ENCODE data around the gene HIVEP1. TPM values are rescaled to one million over a fixed set of nuclear protein-coding genes. Genes with fewer than 3 reads are reported as not detected.
"Not testable (repeated sequence)": the region's sequence is repeated elsewhere in the genome, so short reads cannot be mapped to it uniquely, and the experiment has no call there.

The HIVEP1 gene
- total RNA-seq, 1 donor from 2014 or later = 37.1 TPM

DNA sequence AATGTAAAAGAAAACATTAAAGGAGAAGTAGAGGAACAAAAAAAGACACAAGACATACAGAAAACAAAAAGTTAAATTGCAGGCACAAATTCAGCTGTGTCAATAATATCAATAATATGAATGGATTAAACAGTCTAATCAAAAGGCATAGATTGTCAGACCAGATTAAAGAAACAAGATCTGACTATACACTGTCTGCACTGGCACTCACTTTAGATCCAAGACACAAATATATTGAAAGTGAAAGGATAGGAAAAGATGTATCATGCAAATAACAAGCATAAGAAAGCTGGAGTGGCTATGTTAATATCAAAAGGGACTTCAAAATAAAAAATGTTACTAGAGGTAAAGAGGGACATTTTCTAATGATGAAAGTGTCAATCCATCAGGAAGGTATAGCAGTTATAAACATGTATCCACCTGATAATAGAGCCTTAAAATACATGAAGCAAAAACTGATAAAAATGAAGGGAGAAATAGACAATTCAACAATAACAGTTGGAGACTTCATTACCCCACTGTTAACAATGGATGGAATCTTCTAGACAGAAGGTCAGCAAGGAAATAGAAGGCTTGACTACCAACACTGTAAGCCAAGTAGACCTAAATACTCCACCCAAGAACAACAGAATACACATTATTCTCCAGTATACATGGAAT is 89.7 kb downstream of the HIVEP1 start:
- TF ChIP-seq, protein P1, sequence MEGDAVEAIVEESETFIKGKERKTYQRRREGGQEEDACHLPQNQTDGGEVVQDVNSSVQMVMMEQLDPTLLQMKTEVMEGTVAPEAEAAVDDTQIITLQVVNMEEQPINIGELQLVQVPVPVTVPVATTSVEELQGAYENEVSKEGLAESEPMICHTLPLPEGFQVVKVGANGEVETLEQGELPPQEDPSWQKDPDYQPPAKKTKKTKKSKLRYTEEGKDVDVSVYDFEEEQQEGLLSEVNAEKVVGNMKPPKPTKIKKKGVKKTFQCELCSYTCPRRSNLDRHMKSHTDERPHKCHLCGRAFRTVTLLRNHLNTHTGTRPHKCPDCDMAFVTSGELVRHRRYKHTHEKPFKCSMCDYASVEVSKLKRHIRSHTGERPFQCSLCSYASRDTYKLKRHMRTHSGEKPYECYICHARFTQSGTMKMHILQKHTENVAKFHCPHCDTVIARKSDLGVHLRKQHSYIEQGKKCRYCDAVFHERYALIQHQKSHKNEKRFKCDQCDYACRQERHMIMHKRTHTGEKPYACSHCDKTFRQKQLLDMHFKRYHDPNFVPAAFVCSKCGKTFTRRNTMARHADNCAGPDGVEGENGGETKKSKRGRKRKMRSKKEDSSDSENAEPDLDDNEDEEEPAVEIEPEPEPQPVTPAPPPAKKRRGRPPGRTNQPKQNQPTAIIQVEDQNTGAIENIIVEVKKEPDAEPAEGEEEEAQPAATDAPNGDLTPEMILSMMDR (IDR thresholded peaks at IDR 0.05; ENCODE audit: partially characterized antibody, unreplicated experiment) = no peak
- no peak for DNase-seq
- no peak overlapping the region for H3K27ac Mint-ChIP-seq (ENCODE audit: unreplicated experiment)
- H3K27me3 Mint-ChIP-seq (ENCODE audit: unreplicated experiment) = no peaks in the 10 kb centered on the region
- no peak overlapping the region for H3K4me3 Mint-ChIP-seq (ENCODE audit: unreplicated experiment)
- peaks cover 3% of the 10 kb centered on the region for H3K9me3 Mint-ChIP-seq (ENCODE audit: unreplicated experiment)
- no peaks in the 10 kb centered on the region for H3K36me3 Mint-ChIP-seq (ENCODE audit: unreplicated experiment)
- H3K4me1 Mint-ChIP-seq (ENCODE audit: low read depth, unreplicated experiment) = peaks cover 18% of the 10 kb centered on the region

DNA sequence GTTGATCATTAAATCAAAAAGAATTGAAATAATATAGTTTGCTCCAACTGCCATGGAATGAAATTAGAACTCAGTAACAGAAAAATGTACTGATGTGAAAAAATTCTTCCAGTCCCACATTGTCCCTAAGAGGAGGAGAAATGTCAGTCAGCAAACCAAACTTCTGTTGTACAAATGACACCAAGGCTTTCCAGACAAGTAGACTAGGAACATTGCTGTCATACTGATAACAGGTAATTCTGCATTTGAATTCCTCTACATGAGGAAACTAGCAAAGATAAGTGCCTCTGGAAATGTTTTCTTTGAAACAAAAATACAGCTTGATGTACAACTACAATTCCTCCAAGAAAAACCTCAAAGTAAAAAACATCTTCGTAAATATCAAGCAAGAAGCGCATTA is 90.2 kb downstream of the HIVEP1 start:
- DNase-seq = no peak
- Mint-ChIP-seq H3K27ac (ENCODE audit: unreplicated experiment) (no peak overlapping the region), H3K4me1 (ENCODE audit: low read depth, unreplicated experiment) (peaks cover 18% of the 10 kb centered on the region), H3K36me3 (ENCODE audit: unreplicated experiment) (no peaks in the 10 kb centered on the region), H3K27me3 (ENCODE audit: unreplicated experiment) (no peaks in the 10 kb centered on the region), H3K4me3 (ENCODE audit: unreplicated experiment) (no peak overlapping the region), H3K9me3 (ENCODE audit: unreplicated experiment) (peaks cover 3% of the 10 kb centered on the region)
- TF ChIP-seq, protein P1 (IDR thresholded peaks at IDR 0.05; ENCODE audit: partially characterized antibody, unreplicated experiment) = no peak

DNA sequence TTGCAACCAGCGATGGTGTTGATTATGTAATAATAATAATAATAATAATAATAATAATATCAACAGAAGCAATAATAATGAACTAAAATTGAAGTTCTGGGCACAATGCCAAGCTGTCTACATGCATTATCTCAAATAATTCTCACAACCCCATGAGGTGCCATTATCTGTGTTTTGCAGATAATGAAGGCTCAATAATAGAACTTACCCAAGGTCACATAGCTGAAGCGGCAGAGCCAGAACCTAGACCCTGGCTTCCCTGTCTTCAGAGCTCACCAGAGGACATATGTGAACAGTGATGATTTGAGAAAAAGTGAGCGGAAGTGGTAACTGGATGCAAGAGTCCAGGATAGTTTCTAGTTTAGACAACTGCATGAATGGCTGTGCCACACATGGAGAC is 91.0 kb downstream of the HIVEP1 start:
- no peak overlapping the region for H3K27ac Mint-ChIP-seq (ENCODE audit: unreplicated experiment)
- H3K4me3 Mint-ChIP-seq (ENCODE audit: unreplicated experiment) = no peak overlapping the region
- peaks cover 10% of the 10 kb centered on the region for H3K4me1 Mint-ChIP-seq (ENCODE audit: low read depth, unreplicated experiment)
- peaks cover 3% of the 10 kb centered on the region for H3K9me3 Mint-ChIP-seq (ENCODE audit: unreplicated experiment)
- no peaks in the 10 kb centered on the region for H3K36me3 Mint-ChIP-seq (ENCODE audit: unreplicated experiment)
- no peaks in the 10 kb centered on the region for H3K27me3 Mint-ChIP-seq (ENCODE audit: unreplicated experiment)
- DNase-seq = no peak
- TF ChIP-seq, protein P1 (IDR thresholded peaks at IDR 0.05; ENCODE audit: partially characterized antibody, unreplicated experiment) = no peak

DNA sequence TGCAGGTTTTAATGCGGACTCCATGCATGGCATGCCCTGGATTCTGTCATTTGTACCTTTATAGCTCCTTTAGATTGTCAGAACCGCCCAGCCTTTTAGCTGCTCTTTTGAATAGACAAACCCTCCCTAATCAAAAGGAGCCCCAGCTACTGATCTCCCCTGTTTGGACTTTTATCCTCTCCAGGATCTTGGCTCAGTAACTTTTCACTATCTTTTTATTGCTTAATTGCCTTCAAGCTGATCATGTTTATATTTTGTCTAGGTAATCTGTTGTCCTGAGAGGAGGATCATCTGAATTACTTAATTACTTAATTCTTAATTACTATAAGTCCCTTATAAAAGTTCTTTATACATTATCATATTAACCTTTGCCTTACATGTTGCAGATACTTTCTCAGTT is 93.2 kb downstream of the HIVEP1 start:
- Mint-ChIP-seq H3K9me3 (ENCODE audit: unreplicated experiment) (peaks cover 1% of the 10 kb centered on the region), H3K27me3 (ENCODE audit: unreplicated experiment) (peaks cover under 1% of the 10 kb centered on the region), H3K4me3 (ENCODE audit: unreplicated experiment) (no peak overlapping the region), H3K27ac (ENCODE audit: unreplicated experiment) (no peak overlapping the region), H3K36me3 (ENCODE audit: unreplicated experiment) (no peaks in the 10 kb centered on the region), H3K4me1 (ENCODE audit: low read depth, unreplicated experiment) (no peaks in the 10 kb centered on the region)
- no peak for DNase-seq
- TF ChIP-seq, protein P1 (IDR thresholded peaks at IDR 0.05; ENCODE audit: partially characterized antibody, unreplicated experiment) = no peak

DNA sequence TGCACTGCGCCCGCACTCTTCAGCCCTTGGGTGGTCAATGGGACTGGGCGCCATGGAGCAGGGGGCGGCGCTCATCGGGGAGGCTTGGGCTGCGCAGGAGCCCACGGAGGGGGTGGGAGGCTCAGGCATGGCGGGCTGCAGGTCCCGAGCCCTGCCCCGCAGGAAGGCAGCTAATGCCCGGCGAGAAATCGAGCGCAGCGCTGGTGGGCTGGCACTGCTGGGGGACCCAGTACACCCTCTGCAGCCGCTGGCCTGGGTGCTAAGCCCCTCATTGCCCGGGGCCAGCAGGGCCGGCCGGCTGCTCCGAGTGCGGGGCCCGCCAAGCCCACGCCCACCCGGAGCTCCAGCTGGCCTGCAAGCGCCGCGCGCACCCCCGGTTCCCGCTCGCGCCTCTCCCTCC is 96.3 kb downstream of the HIVEP1 start:
- H3K4me3 Mint-ChIP-seq (ENCODE audit: unreplicated experiment); DNase-seq; H3K27me3 Mint-ChIP-seq (ENCODE audit: unreplicated experiment); H3K27ac Mint-ChIP-seq (ENCODE audit: unreplicated experiment); H3K36me3 Mint-ChIP-seq (ENCODE audit: unreplicated experiment); H3K9me3 Mint-ChIP-seq (ENCODE audit: unreplicated experiment): not testable (repeated sequence)
- peaks cover 11% of the 10 kb centered on the region for H3K4me1 Mint-ChIP-seq (ENCODE audit: low read depth, unreplicated experiment)
